ENCODE data around the gene NEK7.
A peak's percentile ranks its signal among the peaks of the same experiment; 100 is the strongest.

The NEK7 gene

GRCh38 chr1:198156745-198157240 is at the start of gene NEK7:
NEK7 (plus strand) TSS chr1:198156998; CDS start chr1:198232581, 75,583 bp downstream.
- Histone ChIP-seq H3K4me1 (ENCODE audit: control insufficient read depth in 1 of 2, insufficient read depth in 1 of 2, low read depth in 1 of 2, low read length in 1 of 2) (peaks cover 27 to 28% of the 10 kb centered on the region in 2 experiments), H3K9me3 (no peaks in the 10 kb centered on the region), H3K4me3 (ENCODE audit: low read depth in 1 of 2, low read length in 1 of 2) (peak within 1 kb of the TSS; percentile 70 to 91), H3K36me3 (no peaks in the 10 kb centered on the region), H3K27me3 (no peaks in the 10 kb centered on the region), H3K27ac (peak within 1 kb of the TSS; percentile 95)
- no peak for TF ChIP-seq CTCF (IDR thresholded peaks at IDR 0.05)

GRCh38 chr1:198107091-198107501 is 49.7 kb upstream of the NEK7 start:
- no peak overlapping the region for H3K27ac ChIP-seq
- no peak overlapping the region for H3K4me3 ChIP-seq (ENCODE audit: low read depth in 1 of 2, low read length in 1 of 2)
- TF ChIP-seq CTCF (IDR thresholded peaks at IDR 0.05) = no peak

GRCh38 chr1:198108636-198109370 is 48.0 kb upstream of the NEK7 start:
- TF ChIP-seq CTCF (IDR thresholded peaks at IDR 0.05) = no peak
- no peaks in the 10 kb centered on the region for H3K27me3 ChIP-seq
- H3K27ac ChIP-seq = no peak overlapping the region
- H3K36me3 ChIP-seq = no peaks in the 10 kb centered on the region
- H3K9me3 ChIP-seq = no peaks in the 10 kb centered on the region
- no peaks in the 10 kb centered on the region for H3K4me1 ChIP-seq (ENCODE audit: control insufficient read depth in 1 of 2, insufficient read depth in 1 of 2, low read depth in 1 of 2, low read length in 1 of 2)
- H3K4me3 ChIP-seq (ENCODE audit: low read depth in 1 of 2, low read length in 1 of 2) = no peak overlapping the region

More at GRCh38 chr1:198107091-198107501, 49.7 kb upstream of the NEK7 start:
- H3K36me3 ChIP-seq = no peaks in the 10 kb centered on the region
- no peaks in the 10 kb centered on the region for H3K27me3 ChIP-seq
- no peaks in the 10 kb centered on the region for H3K4me1 ChIP-seq (ENCODE audit: control insufficient read depth in 1 of 2, insufficient read depth in 1 of 2, low read depth in 1 of 2, low read length in 1 of 2)
- H3K9me3 ChIP-seq = no peaks in the 10 kb centered on the region

GRCh38 chr1:198109371-198109715 is 47.5 kb upstream of the NEK7 start:
- Histone ChIP-seq H3K36me3 (no peaks in the 10 kb centered on the region), H3K27ac (no peak overlapping the region), H3K27me3 (no peaks in the 10 kb centered on the region), H3K9me3 (no peaks in the 10 kb centered on the region), H3K4me3 (ENCODE audit: low read depth in 1 of 2, low read length in 1 of 2) (no peak overlapping the region), H3K4me1 (ENCODE audit: control insufficient read depth in 1 of 2, insufficient read depth in 1 of 2, low read depth in 1 of 2, low read length in 1 of 2) (no peaks in the 10 kb centered on the region)
- TF ChIP-seq CTCF (IDR thresholded peaks at IDR 0.05) = no peak

- H3K4me3 ChIP-seq (ENCODE audit: low read depth in 1 of 2, low read length in 1 of 2) = no peak overlapping the region
- no peaks in the 10 kb centered on the region for H3K27me3 ChIP-seq
- no peaks in the 10 kb centered on the region for H3K4me1 ChIP-seq (ENCODE audit: control insufficient read depth in 1 of 2, insufficient read depth in 1 of 2, low read depth in 1 of 2, low read length in 1 of 2)
- no peak for TF ChIP-seq CTCF (IDR thresholded peaks at IDR 0.05)
- H3K9me3 ChIP-seq = no peaks in the 10 kb centered on the region
- no peak overlapping the region for H3K27ac ChIP-seq
- no peaks in the 10 kb centered on the region for H3K36me3 ChIP-seq
Observed at GRCh38 chr1:198113342-198113750, 43.5 kb upstream of the NEK7 start.
